Measurements from ENCODE around the gene HTR3C.

HTR3C gene

GRCh38 chr3:184085389-184085852 lies 32.6 kb downstream of the HTR3C start:
- peak; percentile 48 for DNase-seq (ENCODE audit: low spot score)

DNA sequence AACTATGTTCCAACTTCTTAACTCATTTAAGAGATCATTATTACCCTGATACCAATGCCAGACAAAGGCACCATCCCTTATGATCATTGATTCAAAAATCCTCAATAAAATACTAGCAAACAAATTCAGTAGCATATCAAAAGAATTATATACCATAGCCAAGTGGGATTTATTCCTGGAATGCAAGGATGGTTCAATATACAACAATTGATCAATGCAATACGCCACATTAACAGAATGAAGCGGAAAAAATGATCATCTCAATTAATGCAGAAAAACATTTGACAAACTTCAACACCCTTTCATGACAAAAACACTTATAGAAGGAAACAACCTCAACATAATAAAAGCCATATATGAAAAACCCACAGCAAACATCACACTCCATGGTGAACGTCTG lies 39.4 kb downstream of the HTR3C start:
- no peak for DNase-seq (ENCODE audit: low spot score)

GRCh38 chr3:184096811-184097383 lies 44.0 kb downstream of the HTR3C start, which contains the start of gene HTR3E:
HTR3E (plus strand) TSS chr3:184097064; CDS start chr3:184097530, 466 bp downstream.
- no peak for DNase-seq (ENCODE audit: low spot score)

DNA sequence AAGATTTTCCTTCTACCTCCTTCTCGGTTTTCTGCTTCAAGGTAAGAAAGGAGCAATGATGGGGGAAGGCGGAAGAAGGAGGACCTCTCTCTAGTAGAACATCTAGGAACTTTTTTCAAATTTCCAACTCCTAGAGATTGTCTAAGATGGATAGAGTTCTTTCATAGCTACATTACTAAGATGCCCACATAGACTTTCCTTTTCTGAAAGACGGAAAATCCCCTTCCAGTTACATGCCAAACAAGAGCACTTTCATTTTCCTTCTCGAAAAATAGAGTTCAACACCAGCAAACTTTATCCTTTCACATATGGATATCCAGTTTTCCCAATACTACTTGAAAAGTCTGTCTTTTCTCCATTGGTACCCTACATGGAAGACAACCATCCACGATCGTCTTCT lies 44.7 kb downstream of the HTR3C start:
- no peak for DNase-seq (ENCODE audit: low spot score)

- DNase-seq (ENCODE audit: low spot score), result no peak
Observed at GRCh38 chr3:184099806-184100686, 47.2 kb downstream of the HTR3C start.

All from kidney tubule cell (primary cell).